ENCODE data around the gene LRP1.

Gene LRP1

GRCh38 chr12:57203791-57204190 is 75.5 kb downstream of the LRP1 start:
- no peak for DNase-seq (ENCODE audit: low read depth)
- TF ChIP-seq, protein P1, sequence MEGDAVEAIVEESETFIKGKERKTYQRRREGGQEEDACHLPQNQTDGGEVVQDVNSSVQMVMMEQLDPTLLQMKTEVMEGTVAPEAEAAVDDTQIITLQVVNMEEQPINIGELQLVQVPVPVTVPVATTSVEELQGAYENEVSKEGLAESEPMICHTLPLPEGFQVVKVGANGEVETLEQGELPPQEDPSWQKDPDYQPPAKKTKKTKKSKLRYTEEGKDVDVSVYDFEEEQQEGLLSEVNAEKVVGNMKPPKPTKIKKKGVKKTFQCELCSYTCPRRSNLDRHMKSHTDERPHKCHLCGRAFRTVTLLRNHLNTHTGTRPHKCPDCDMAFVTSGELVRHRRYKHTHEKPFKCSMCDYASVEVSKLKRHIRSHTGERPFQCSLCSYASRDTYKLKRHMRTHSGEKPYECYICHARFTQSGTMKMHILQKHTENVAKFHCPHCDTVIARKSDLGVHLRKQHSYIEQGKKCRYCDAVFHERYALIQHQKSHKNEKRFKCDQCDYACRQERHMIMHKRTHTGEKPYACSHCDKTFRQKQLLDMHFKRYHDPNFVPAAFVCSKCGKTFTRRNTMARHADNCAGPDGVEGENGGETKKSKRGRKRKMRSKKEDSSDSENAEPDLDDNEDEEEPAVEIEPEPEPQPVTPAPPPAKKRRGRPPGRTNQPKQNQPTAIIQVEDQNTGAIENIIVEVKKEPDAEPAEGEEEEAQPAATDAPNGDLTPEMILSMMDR (IDR thresholded peaks at IDR 0.05; ENCODE audit: low read depth, low read length, missing control alignments) = no peak
- no peak overlapping the region for H3K4me3 ChIP-seq (ENCODE audit: low read depth, low read length)

DNA sequence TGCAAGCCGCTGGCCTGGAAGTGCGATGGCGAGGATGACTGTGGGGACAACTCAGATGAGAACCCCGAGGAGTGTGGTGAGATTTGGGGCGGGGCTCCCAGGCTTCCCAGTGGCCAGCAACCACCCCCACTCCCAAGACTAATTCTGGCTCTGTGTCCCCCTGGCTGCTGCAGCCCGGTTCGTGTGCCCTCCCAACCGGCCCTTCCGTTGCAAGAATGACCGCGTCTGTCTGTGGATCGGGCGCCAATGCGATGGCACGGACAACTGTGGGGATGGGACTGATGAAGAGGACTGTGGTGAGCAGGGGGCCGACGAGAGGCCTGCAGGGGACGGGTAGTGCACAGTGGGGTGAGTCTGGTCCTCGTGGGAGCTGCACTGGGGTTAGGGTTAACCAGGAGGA is 76.2 kb downstream of the LRP1 start:
- DNase-seq (ENCODE audit: low read depth) = no peak
- TF ChIP-seq, protein P1 (IDR thresholded peaks at IDR 0.05; ENCODE audit: low read depth, low read length, missing control alignments) = no peak
- no peak overlapping the region for H3K4me3 ChIP-seq (ENCODE audit: low read depth, low read length)

GRCh38 chr12:57205186-57205585 is 76.9 kb downstream of the LRP1 start:
- H3K4me3 ChIP-seq (ENCODE audit: low read depth, low read length) = no peak overlapping the region
- no peak for DNase-seq (ENCODE audit: low read depth)
- TF ChIP-seq, protein P1 (IDR thresholded peaks at IDR 0.05; ENCODE audit: low read depth, low read length, missing control alignments) = no peak

DNA sequence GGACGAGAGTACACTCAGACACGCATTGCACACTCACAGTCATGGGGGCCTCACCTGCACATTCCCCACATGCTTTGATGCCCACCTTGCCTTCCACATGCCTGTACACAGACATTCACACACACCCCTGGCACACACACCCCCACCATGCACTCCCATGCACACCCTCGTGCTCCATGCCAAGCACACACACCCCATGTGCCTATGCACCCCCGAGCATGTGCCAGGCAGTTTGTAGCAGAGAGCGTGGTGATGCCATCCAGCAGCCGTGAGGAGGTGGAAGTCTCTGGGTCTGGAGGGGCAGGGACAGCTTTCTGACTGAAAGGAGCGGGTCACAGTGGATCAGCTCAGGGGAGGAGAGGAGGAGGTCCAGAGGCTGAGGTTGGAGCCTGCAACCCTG is 77.6 kb downstream of the LRP1 start:
- no peak for DNase-seq (ENCODE audit: low read depth)
- TF ChIP-seq, protein P1 (IDR thresholded peaks at IDR 0.05; ENCODE audit: low read depth, low read length, missing control alignments) = no peak
- H3K4me3 ChIP-seq (ENCODE audit: low read depth, low read length) = no peak overlapping the region

GRCh38 chr12:57207731-57208630 is 79.7 kb downstream of the LRP1 start:
- DNase-seq (ENCODE audit: low read depth) = no peak
- no peak overlapping the region for H3K4me3 ChIP-seq (ENCODE audit: low read depth, low read length)
- TF ChIP-seq, protein P1 (IDR thresholded peaks at IDR 0.05; ENCODE audit: low read depth, low read length, missing control alignments) = no peak

DNA sequence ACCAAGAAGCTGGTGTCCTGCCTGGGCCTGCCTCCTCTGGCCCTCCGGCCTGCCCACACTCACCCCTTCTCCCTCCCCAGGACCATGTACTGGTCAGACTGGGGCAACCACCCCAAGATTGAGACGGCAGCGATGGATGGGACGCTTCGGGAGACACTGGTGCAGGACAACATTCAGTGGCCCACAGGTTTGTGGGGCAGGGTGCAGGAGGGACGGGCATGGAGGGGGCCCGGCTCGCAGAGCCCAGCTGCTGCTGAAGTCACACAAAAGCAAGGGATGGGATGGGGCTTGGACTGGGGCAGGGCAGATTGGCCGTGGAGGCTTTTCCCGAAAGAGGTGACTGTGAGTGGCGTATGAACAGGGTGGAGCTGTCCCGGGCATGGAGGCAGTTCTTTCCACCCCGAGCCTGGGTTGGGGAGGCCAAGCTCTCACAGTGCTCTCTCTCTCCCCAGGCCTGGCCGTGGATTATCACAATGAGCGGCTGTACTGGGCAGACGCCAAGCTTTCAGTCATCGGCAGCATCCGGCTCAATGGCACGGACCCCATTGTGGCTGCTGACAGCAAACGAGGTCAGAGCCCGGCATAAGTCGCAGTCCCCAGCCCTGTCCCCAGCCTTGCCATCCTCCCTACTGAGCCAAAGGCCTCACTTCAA is 80.5 kb downstream of the LRP1 start:
- TF ChIP-seq, protein P1 (IDR thresholded peaks at IDR 0.05; ENCODE audit: low read depth, low read length, missing control alignments) = no peak
- no peak overlapping the region for H3K4me3 ChIP-seq (ENCODE audit: low read depth, low read length)
- no peak for DNase-seq (ENCODE audit: low read depth)
